NCI-H2081 treated with DMSO at 0.1 percent for 48 hours (cell line): ENCODE measurements around the gene PALLD.

ENCODE experiments used
- DNase-seq: peaks from one replicate; lab custom pipeline; 2025; lab: John Stamatoyannopoulos, UW

Gene PALLD

GRCh38 chr4:168593399-168593798 is 96.5 kb downstream of the PALLD start:
- no peak for DNase-seq

GRCh38 chr4:168594121-168594520 is 97.3 kb downstream of the PALLD start:
- no peak for DNase-seq

- DNase-seq, result no peak
Observed at GRCh38 chr4:168598191-168598590, 101.3 kb downstream of the PALLD start.

GRCh38 chr4:168600796-168601583 is 104.1 kb downstream of the PALLD start:
- DNase-seq, result no peak

- DNase-seq, result no peak
Observed at GRCh38 chr4:168601899-168602298, 105.0 kb downstream of the PALLD start.

GRCh38 chr4:168604496-168605373 is 107.9 kb downstream of the PALLD start:
- DNase-seq, result no peak

- no peak for DNase-seq
Observed at GRCh38 chr4:168605411-168605810, 108.6 kb downstream of the PALLD start.

GRCh38 chr4:168607215-168607614 is 110.4 kb downstream of the PALLD start:
- DNase-seq, result no peak

GRCh38 chr4:168608771-168609170 is 111.9 kb downstream of the PALLD start:
- no peak for DNase-seq

- no peak for DNase-seq
Observed at GRCh38 chr4:168609369-168609768, 112.5 kb downstream of the PALLD start.

- DNase-seq, result no peak
Observed at GRCh38 chr4:168610911-168611530, 114.2 kb downstream of the PALLD start.

GRCh38 chr4:168612450-168613135 is 115.7 kb downstream of the PALLD start:
- DNase-seq, result no peak

GRCh38 chr4:168613869-168614268 is 117.0 kb downstream of the PALLD start:
- DNase-seq, result no peak

- DNase-seq, result no peak
Observed at GRCh38 chr4:168614281-168615057, 117.6 kb downstream of the PALLD start.

GRCh38 chr4:168615294-168616065 is 118.6 kb downstream of the PALLD start:
- DNase-seq, result no peak

GRCh38 chr4:168618577-168619265 is 121.9 kb downstream of the PALLD start:
- no peak for DNase-seq

GRCh38 chr4:168619266-168619631 is 122.4 kb downstream of the PALLD start:
- DNase-seq, result no peak

- DNase-seq, result no peak
Observed at GRCh38 chr4:168621806-168622589, 125.1 kb downstream of the PALLD start.

GRCh38 chr4:168622600-168622999 is 125.7 kb downstream of the PALLD start:
- no peak for DNase-seq
